Measurements from ENCODE around the gene NSMCE1.

Gene NSMCE1

DNA sequence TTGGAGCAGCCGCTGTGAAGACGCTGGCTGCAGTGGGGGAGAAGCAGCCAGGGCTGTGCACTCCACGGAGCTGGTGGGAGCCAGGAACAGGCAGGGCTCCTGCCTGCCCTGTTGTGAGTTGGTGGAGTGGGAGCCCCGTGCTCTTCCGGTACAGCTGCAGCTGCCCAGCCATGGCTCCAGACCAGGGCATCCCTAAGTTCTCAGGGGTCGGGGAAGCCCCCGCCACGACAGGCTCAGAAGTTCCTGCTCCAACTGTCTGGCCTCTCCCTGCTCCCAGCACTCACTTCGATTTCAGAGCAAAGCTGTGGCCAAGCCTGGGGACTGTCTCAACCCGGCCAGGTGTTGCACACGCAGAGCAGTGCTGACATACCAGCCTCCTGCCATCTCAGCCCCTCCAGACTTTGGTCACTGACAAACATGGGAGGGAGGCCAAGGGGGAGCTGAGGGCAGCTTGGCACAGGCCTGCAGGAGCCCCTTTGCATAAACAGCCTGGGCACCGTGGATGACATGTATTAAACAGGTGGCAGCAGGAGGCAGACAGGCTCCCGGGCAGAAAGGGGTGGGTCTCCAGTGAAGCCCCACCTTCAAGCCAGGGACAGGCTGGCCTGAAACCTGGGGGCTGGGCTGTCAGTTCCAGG lies 79.1 kb downstream of the NSMCE1 start:
- DNase-seq = no peak

- no peak for DNase-seq
Observed at GRCh38 chr16:27188633-27189032, 79.9 kb downstream of the NSMCE1 start.

DNA sequence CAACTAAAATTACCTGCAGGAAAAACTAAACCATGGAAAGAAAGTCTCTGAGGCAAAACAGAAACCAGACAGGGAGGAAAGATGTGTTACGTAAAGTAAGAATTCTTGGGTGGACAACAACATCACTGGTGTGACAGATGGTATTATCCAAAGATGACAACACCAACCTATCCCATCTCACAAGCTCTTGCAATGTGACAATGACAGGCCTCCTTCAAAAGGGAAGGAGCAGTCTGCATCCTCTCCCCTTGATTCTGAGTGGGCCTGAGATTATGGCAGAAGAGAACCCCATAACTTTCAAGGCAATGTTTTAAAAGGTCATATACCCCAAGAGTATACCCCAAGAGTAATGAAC lies 82.8 kb downstream of the NSMCE1 start:
- DNase-seq = no peak

DNA sequence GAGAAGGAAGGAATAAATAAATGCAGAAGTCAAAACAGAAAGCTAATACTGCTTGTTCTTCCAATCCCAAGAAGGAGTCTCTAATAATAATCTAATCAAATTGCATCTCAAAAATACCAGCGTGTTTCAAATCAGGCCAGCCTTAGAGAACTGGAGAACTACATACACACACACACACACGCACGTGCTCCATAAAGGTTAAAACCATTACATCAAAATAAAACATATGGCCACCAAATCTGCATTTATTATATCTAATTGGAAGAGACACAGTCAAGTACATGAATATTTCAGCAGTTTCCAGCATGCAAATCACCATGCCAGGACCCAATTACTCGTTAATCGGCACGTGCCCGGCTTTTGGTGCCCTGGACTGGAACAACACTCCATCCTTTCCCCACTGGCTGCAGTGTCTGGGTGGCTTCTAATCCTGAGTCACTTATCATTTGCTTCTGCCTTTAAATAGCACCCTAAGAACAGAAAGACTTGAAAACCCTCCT lies 85.6 kb downstream of the NSMCE1 start:
- DNase-seq = no peak

GRCh38 chr16:27181019-27181790 lies 87.4 kb downstream of the NSMCE1 start:
- DNase-seq = no peak

DNA sequence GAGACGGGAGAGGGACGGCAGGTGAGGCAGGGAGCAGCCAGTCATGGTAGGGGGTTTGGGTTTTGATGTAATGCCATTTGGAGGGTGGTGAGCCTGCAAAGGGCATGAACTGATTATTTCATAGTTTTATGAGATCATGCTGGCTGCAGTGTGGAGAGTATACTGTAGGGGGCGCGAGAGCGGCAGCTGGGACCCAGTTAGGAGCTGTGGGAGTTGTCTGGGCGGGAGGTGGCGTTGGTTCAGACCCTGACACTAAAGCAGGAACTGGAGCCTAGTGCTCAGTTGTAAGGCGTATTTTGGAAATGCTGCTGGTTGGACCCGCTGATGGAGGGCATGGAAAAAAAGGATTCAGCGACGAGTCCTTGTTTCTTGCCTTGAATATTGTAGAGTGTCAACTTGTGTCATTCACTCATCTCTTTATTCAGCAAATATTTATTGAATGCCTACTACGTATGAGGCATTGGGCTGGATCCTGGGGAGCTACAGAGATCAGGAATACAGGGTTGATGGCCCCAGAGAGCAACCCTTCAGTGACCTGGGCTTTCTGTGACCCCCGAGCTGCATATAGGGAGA lies 89.0 kb downstream of the NSMCE1 start:
- peak; percentile 36 to 47 for DNase-seq

DNA sequence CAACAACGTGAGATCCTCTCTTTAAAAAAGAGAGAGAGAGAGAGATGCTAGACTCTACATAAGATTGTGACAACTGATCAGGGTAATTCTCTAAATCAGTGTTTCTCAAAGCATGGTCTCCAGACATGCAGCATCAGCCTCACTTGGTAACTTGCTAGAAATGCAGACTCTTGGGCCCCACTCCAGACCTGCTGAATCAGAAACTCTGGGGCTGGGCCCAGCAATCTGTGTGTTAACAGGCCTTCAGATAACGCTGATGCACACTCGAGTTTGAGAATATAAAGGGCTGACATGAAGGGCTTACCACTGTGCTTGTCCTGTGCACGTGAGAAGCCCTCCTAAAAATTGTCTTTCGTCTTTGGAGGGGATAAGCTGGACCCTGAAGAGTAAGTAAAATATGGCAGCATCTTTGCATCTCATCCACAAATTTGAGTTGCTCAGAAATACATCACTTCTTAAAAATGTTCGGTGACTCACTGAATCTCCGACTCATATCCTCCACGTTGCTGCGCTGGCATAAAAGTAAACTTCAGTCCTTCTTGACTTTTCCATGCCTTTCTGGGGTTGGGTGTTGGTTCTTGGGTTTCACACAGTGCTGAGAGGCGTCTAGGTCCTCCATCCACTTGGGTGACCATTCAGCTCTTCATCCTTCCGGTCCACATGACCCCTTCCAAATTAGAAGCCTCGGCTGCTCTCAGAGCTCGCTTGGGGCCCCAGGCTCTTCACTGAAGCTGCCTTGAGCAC lies 91.4 kb downstream of the NSMCE1 start:
- DNase-seq = no peak

DNA sequence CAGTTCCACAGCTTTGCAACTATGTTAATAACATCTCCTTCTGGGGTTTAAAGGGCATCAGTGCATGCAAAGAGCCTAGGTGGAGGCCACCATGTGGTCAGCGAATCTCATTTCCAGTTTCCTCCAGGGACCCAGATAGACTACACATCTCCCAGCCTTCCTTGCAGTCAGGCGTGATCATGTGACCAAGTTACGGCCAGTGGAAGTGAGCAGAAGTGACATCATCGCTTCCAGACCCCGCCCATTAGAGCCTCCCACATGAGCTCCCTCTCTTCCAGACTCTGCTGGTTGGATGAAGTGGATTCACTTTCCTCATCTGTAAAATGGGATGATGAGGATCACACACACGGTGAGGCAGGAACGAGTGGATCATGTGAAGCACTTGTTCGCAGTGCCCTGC lies 92.7 kb downstream of the NSMCE1 start:
- no peak for DNase-seq
